NCI-H187 treated with DMSO at 0.1 percent for 48 hours (cell line): ENCODE data around the gene PMPCA.

Source experiments
- DNase-seq: peaks from one replicate; lab custom pipeline; 2025; lab: John Stamatoyannopoulos, UW

Gene PMPCA

GRCh38 chr9:136373300-136374182, 36.9 kb upstream of the PMPCA start, which contains the start of gene CARD9:
TSS of gene CARD9 (minus strand) at chr9:136373669. CDS start at chr9:136372078, 1,591 bp downstream.
- no peak for DNase-seq

GRCh38 chr9:136374183-136374575, 36.3 kb upstream of the PMPCA start:
- DNase-seq, result no peak

GRCh38 chr9:136375096-136375495, 35.4 kb upstream of the PMPCA start:
- DNase-seq, result no peak

- DNase-seq, result no peak
Observed at GRCh38 chr9:136376457-136376856, 34.0 kb upstream of the PMPCA start.

GRCh38 chr9:136377341-136378169, 32.9 kb upstream of the PMPCA start:
- no peak for DNase-seq

GRCh38 chr9:136378170-136379002, 32.1 kb upstream of the PMPCA start:
- DNase-seq, result no peak

GRCh38 chr9:136379003-136379287, 31.5 kb upstream of the PMPCA start:
- no peak for DNase-seq

- no peak for DNase-seq
Observed at GRCh38 chr9:136379401-136379800, 31.1 kb upstream of the PMPCA start.

- no peak for DNase-seq
Observed at GRCh38 chr9:136379891-136380290, 30.6 kb upstream of the PMPCA start.

- DNase-seq, result no peak
Observed at GRCh38 chr9:136380381-136380780, 30.1 kb upstream of the PMPCA start.

GRCh38 chr9:136381311-136381710, 29.1 kb upstream of the PMPCA start:
- DNase-seq, result no peak

GRCh38 chr9:136381966-136382513, 28.4 kb upstream of the PMPCA start:
- no peak for DNase-seq

GRCh38 chr9:136383436-136383835, 27.0 kb upstream of the PMPCA start:
- no peak for DNase-seq

GRCh38 chr9:136385015-136385414, 25.4 kb upstream of the PMPCA start:
- DNase-seq, result no peak

GRCh38 chr9:136386018-136386417, 24.4 kb upstream of the PMPCA start:
- DNase-seq, result no peak

- no peak for DNase-seq
Observed at GRCh38 chr9:136387217-136387616, 23.2 kb upstream of the PMPCA start.

- no peak for DNase-seq
Observed at GRCh38 chr9:136389396-136389795, 21.1 kb upstream of the PMPCA start.

GRCh38 chr9:136391737-136392537, 18.5 kb upstream of the PMPCA start:
- DNase-seq, result no peak

- no peak for DNase-seq
Observed at GRCh38 chr9:136392538-136393449, 17.7 kb upstream of the PMPCA start.

GRCh38 chr9:136393531-136393930, 16.9 kb upstream of the PMPCA start:
- no peak for DNase-seq
